ENCODE results near the gene RBM24. TPM values are rescaled to one million over a fixed set of nuclear protein-coding genes. Genes with fewer than 3 reads are reported as not detected.

The RBM24 gene
- total and polyA plus RNA-seq, 2 of the 13 experiments (the other 11 are each of a cell fraction or from before 2014, with no cell fraction given), result 1.5 to 14.2 TPM

DNA sequence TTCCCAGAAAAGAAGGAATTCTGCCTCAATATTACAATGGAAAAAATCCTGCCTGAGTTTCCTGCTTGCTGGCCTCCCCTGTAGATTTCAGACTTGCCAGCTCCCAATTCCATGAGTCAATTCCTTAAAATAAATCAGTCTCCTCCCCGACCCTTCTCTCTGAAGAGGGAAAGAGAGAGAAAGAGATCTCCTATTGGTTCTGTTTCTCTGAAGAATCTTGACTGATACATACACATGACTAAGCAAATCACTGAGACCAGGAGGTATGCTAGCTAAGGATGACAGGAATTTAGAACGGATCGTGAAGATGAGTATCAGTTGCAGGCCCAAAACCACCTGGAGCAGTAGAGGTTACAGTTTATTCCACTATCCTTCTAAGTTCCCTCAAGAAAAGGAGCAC is 11.3 kb upstream of the RBM24 start:
- Histone ChIP-seq H3K4me3 (replicated peaks in 1 of 3; ENCODE audit: insufficient read depth in 1 of 3, low read depth in 2 of 3, low read length in 3 of 3) (no peak overlapping the region), H3K27me3 (ENCODE audit: control insufficient read depth in 1 of 2, insufficient read depth in 2 of 2, low read length in 2 of 2) (no peaks in the 10 kb centered on the region), H3K27ac (ENCODE audit: extremely low read length, insufficient read depth, low read length) (no peak overlapping the region), H2AFZ (ENCODE audit: low read length) (no peak overlapping the region), H3K4me2 (ENCODE audit: low read depth, low read length) (no peak overlapping the region), H3K9ac (ENCODE audit: insufficient read depth, low read depth, low read length) (no peak overlapping the region), H3K79me2 (ENCODE audit: insufficient read depth, low read length) (no peaks in the 10 kb centered on the region), H3K9me3 (ENCODE audit: low read length) (no peaks in the 10 kb centered on the region), H3K36me3 (replicated peaks in 1 of 2; ENCODE audit: control insufficient read depth in 1 of 2, insufficient read depth in 2 of 2, low read length in 2 of 2) (no peaks in the 10 kb centered on the region), H3K4me1 (ENCODE audit: insufficient read depth, low read length) (peaks cover 11% of the 10 kb centered on the region), H4K20me1 (ENCODE audit: insufficient read depth, low read length) (no peaks in the 10 kb centered on the region)
- no peak for FAIRE-seq
- in situ Hi-C loops (cut with HindIII; ENCODE audit: extremely low pct_ligation_motif_present, low pct_unique_long_range_greater_than_20kb) (no loop called here), intact Hi-C loops (cut with micrococcal nuclease; ENCODE audit: unreplicated experiment) (no loop called here)
- ChIA-PET CTCF (ENCODE audit: low intra/inter-chr PET ratio, low total read pairs) (no interaction called here), POLR2A (no interaction called here)
- no TSS peak for BruUV-seq (replicated peaks)
- no peak for DNase-seq (ENCODE audit: low spot score)
- 35% methylated on average over 3 of the region's 3 CpGs for WGBS (ENCODE audit: low lambda C conversion rate)
- no peak for ATAC-seq
- TF ChIP-seq ZFX (CRISPR knock-in tag; IDR thresholded peaks at IDR 0.05; ENCODE audit: low read depth) (no peak), ZNF737 (CRISPR knock-in tag; IDR thresholded peaks at IDR 0.05; ENCODE audit: borderline replicate concordance) (no peak), HHEX (CRISPR knock-in tag; IDR thresholded peaks at IDR 0.05) (no peak), ZFP41 (CRISPR knock-in tag; IDR thresholded peaks at IDR 0.05; ENCODE audit: borderline replicate concordance) (no peak), GABPA (IDR thresholded peaks at IDR 0.05; ENCODE audit: low read depth, low read length) (no peak), GABPA (CRISPR knock-in tag; IDR thresholded peaks at IDR 0.05; ENCODE audit: low read depth) (no peak), THAP11 (CRISPR knock-in tag; IDR thresholded peaks at IDR 0.05) (no peak), PTBP1 (IDR thresholded peaks at IDR 0.05; ENCODE audit: low read depth, low read length, poor library complexity, severe bottlenecking) (no peak), SALL2 (CRISPR knock-in tag; IDR thresholded peaks at IDR 0.05) (no peak), TBX2 (CRISPR knock-in tag; IDR thresholded peaks at IDR 0.05; ENCODE audit: borderline replicate concordance) (no peak), ZKSCAN8 (CRISPR knock-in tag; IDR thresholded peaks at IDR 0.05; ENCODE audit: borderline replicate concordance) (no peak), BORCS8-MEF2B (CRISPR knock-in tag; IDR thresholded peaks at IDR 0.05) (no peak), NFE2 (CRISPR knock-in tag; IDR thresholded peaks at IDR 0.05) (no peak), ARNT2 (CRISPR knock-in tag; IDR thresholded peaks at IDR 0.05; ENCODE audit: low read depth) (no peak), PHF21A (CRISPR knock-in tag; IDR thresholded peaks at IDR 0.05) (no peak), PPARG (CRISPR knock-in tag; conservative IDR thresholded peaks at IDR 0.05) (no peak)
- TF ChIP-seq, protein P1, sequence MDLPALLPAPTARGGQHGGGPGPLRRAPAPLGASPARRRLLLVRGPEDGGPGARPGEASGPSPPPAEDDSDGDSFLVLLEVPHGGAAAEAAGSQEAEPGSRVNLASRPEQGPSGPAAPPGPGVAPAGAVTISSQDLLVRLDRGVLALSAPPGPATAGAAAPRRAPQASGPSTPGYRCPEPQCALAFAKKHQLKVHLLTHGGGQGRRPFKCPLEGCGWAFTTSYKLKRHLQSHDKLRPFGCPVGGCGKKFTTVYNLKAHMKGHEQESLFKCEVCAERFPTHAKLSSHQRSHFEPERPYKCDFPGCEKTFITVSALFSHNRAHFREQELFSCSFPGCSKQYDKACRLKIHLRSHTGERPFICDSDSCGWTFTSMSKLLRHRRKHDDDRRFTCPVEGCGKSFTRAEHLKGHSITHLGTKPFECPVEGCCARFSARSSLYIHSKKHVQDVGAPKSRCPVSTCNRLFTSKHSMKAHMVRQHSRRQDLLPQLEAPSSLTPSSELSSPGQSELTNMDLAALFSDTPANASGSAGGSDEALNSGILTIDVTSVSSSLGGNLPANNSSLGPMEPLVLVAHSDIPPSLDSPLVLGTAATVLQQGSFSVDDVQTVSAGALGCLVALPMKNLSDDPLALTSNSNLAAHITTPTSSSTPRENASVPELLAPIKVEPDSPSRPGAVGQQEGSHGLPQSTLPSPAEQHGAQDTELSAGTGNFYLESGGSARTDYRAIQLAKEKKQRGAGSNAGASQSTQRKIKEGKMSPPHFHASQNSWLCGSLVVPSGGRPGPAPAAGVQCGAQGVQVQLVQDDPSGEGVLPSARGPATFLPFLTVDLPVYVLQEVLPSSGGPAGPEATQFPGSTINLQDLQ (CRISPR knock-in tag; IDR thresholded peaks at IDR 0.05), result no peak
- TF ChIP-seq, protein P2, sequence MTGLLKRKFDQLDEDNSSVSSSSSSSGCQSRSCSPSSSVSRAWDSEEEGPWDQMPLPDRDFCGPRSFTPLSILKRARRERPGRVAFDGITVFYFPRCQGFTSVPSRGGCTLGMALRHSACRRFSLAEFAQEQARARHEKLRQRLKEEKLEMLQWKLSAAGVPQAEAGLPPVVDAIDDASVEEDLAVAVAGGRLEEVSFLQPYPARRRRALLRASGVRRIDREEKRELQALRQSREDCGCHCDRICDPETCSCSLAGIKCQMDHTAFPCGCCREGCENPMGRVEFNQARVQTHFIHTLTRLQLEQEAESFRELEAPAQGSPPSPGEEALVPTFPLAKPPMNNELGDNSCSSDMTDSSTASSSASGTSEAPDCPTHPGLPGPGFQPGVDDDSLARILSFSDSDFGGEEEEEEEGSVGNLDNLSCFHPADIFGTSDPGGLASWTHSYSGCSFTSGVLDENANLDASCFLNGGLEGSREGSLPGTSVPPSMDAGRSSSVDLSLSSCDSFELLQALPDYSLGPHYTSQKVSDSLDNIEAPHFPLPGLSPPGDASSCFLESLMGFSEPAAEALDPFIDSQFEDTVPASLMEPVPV (CRISPR knock-in tag; IDR thresholded peaks at IDR 0.05), result no peak
- TF ChIP-seq, protein P3, sequence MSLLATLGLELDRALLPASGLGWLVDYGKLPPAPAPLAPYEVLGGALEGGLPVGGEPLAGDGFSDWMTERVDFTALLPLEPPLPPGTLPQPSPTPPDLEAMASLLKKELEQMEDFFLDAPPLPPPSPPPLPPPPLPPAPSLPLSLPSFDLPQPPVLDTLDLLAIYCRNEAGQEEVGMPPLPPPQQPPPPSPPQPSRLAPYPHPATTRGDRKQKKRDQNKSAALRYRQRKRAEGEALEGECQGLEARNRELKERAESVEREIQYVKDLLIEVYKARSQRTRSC (CRISPR knock-in tag; IDR thresholded peaks at IDR 0.05; ENCODE audit: low read depth), result no peak
- TF ChIP-seq, protein P4, sequence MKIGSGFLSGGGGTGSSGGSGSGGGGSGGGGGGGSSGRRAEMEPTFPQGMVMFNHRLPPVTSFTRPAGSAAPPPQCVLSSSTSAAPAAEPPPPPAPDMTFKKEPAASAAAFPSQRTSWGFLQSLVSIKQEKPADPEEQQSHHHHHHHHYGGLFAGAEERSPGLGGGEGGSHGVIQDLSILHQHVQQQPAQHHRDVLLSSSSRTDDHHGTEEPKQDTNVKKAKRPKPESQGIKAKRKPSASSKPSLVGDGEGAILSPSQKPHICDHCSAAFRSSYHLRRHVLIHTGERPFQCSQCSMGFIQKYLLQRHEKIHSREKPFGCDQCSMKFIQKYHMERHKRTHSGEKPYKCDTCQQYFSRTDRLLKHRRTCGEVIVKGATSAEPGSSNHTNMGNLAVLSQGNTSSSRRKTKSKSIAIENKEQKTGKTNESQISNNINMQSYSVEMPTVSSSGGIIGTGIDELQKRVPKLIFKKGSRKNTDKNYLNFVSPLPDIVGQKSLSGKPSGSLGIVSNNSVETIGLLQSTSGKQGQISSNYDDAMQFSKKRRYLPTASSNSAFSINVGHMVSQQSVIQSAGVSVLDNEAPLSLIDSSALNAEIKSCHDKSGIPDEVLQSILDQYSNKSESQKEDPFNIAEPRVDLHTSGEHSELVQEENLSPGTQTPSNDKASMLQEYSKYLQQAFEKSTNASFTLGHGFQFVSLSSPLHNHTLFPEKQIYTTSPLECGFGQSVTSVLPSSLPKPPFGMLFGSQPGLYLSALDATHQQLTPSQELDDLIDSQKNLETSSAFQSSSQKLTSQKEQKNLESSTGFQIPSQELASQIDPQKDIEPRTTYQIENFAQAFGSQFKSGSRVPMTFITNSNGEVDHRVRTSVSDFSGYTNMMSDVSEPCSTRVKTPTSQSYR (CRISPR knock-in tag; IDR thresholded peaks at IDR 0.05; ENCODE audit: borderline replicate concordance), result no peak

Measured in HepG2 (cell line).